Effector CD8-positive, alpha-beta T cell (primary cell): Measurements from ENCODE around the gene CBR4.
"Not testable (repeated sequence)": the region's sequence is repeated elsewhere in the genome, so short reads cannot be mapped to it uniquely, and the experiment has no call there.

ENCODE experiments used
- DNase-seq: peaks from one replicate; lab custom pipeline; 2025; lab: John Stamatoyannopoulos, UW

The CBR4 gene

DNA sequence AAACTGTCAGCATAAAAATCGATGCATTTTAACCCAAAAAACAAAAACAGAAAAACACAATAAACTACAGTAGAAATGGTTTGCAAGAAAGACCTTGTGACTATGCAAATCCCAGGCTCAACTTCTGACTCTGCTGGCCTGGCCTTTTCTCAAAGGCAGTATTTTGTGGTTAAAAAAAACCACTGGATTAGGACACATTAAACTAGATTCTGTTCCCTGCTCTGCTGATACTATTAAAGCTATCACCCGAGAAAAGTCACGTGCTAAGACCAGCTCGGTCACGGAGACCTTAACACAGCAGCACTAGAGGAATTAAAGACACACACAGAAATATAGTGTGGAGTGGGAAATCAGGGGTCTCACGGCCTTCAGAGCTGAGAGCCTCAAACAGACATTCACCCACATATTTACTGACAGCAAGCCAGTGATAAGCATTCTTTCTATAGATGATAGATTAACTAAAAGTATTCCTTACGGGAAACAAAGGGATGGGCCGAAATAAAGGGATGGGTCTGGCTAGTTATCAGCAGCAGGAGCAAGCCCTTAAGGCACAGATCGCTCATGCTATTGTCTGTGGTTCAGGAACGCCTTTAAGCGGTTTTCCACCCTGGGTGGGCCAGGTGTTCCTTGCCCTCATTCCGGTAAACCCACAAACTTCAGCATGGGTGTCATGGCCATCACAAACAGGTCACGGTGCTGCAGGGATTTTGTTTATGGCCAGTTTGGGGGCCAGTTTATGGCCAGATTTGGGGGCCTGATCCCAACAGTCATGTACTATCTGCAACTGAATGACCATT, 16.1 kb downstream of the CBR4 start:
- DNase-seq, result no peak

DNA sequence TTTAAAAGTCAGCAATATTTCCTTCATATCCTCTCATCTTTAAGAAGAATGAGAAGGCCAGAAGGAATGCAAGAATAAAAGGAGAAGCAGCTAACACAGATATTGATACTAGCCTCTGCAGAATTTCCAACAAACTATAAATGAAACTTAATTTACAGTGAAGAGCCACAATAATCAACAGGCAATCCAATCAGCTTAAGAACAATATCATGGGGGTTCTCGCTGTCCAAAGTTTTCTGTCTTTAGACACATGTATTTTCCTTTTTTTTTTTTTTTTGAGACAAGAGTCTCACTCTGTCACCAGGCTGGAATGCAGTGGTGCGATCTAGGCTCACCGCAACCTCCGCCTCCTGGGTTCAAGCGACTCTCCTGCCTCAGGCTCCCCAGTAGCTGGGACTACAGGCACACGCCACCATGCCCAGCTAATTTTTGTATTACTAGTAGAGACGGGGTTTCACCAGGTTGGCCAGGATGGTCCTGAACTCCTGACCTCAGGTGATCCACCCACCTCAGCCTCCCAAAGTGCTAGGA, 17.0 kb downstream of the CBR4 start:
- not testable (repeated sequence) for DNase-seq

DNA sequence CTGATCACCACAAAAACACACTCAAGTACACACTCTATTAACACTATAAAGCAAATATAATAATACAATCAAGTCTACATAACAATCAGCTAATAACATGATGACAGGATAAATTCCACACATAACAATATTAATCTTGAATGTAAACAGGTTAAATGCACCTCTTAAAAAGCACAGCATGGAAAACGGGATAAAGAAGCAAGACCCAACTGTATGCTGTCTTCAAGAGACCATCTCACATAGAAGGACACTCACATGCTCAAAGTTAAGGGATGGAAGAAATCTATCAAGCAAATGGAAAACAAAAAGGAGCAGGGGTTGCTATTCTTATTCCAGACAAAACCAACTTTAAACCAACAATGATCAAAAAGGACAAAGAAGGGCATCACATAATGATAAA, 28.1 kb downstream of the CBR4 start:
- DNase-seq, result no peak

DNA sequence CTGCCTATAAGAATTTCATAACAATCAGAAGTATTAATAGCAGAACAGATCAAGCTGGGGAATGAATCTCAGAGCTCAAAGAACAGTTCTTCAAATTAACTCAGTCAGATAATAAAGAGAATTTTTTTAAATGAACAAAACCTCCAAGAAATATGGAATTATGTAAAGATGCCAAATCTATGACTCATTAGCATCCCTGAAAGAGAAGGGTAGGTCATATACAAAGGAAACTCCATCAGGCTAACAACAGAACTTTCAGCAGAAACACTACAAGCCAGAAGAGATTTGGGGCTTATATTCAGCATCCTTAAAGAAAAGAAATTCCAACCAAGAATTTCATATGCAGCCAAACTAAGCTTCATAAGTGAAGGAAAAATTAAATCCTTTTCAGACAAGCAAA, 28.6 kb downstream of the CBR4 start:
- DNase-seq, result no peak

DNA sequence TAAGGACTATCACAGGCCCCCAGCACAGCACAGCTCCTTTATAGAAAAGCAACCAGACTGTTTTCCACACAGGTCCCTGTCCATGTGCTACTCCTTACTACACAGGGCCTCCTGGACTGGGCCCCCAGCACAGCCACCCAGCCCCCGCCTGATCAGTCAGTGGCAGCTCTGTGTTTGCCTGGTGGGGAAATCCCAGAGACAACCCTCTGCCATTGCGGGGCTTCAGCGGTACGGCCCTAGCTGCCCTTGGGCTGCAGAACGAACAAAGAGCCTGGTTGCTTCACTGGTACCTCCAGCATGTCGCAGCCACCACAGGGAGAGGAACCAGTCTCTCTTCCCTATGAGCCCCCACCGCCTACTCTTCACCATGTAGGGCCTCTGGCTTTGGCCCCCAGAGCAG, 30.7 kb downstream of the CBR4 start:
- DNase-seq, result no peak

DNA sequence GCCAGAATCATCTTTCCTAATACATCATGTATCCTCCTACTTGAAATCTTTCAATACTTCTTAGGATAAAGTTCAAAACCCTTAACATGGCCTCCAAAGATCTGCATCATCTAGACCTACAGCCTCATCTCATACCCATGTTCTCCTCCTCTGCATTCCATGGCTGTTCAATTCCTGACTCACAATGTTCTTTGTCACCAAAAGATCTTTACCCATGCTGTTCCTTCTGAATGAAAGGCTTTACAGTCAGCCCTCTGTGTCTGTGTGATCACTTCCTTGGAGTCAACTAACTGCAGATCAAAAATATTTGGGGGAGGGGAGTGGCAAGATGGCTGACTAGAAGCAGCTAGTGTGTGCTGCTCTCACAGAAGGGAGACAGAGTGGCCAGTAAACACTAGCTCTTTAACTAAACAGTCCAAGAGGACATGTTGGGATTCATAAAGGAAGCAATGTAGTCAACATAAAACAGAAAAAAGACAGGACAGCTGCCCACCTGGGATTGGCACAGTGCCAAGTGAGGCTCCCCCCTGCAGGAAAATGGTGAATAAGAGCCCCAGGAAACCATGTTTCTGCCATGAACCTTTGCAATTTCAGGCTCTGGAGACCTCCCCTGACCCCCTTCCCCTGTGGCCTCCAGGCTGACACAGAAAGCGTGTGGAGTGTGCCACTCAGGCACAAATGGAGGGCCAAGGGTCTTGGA, 31.9 kb downstream of the CBR4 start:
- no peak for DNase-seq

DNA sequence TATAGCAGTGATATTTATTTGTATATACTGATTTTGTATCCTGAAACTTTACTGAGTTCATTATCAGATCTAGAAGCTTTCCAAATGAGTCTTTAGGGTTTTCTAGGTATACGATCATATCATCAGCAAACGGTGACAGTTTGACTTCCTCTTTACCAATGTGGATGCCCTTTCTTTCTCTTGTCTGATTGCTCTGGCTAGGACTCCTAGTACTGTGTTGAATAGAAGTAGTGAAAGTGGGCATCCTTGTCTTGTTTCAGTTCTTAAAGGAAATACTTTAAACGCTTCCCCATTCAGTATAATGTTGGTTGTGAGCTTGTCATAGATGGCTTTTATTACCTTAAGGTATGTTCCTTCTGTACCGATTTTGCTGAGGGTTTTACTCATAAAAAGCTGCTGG, 37.5 kb downstream of the CBR4 start:
- DNase-seq, result no peak

DNA sequence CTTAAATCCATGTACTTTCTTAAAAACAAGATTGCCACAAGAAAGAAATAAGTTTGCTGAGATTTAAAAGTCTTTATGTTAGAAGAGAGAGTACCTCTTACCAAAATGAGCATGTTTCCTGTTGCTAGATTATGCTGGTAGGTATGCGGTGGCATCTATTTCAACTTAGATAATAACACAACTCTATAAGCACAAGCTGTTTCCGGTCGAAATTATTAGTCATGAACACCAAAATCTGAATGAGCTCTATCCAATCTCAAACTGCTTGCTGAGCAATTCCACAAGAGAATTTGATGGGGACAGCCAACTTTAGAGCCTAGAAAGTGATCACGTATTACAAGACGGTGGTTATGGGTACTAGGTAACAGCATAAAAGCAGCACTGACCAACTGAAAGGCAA, 49.3 kb downstream of the CBR4 start:
- DNase-seq, result no peak

DNA sequence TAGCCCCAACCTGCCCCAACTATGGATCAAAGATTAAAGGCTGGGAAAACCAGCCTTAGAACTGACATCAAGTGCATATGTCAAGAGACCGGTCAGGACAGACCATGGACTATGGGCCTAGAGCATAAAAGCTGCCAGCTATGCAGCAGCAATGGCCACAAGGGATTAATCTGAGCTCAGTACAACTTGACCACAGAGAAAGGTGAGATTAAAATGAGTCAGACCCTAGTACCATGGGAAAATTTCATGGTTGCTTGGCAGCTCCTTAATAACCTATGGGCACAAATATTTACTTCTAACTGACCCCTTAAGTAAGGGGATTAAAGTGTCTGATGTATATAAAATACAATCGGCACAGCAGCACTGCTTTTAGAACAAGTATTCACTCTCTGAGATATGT, 54.4 kb downstream of the CBR4 start:
- DNase-seq, result no peak

DNA sequence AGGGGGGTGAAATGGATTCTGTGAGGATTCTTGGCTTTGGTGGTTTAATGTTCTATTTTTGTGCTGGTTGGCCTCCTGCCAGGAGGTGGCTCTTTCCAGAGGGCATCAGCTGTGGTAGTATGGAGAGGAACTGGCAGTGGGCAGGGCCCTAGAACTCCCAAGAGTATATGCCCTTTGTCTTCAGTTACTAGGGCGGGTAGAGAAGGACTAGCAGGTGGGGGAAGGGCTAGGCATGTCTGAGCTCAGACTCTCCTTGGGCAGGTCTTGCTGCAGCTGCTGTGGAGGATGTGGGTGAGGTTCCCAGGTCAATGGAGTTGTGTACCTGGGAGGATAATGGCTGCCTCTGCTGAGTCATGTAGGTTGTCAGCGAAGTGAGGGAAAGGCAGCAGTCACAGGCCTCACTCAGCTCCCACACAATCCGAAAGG, 57.2 kb downstream of the CBR4 start:
- not testable (repeated sequence) for DNase-seq

DNA sequence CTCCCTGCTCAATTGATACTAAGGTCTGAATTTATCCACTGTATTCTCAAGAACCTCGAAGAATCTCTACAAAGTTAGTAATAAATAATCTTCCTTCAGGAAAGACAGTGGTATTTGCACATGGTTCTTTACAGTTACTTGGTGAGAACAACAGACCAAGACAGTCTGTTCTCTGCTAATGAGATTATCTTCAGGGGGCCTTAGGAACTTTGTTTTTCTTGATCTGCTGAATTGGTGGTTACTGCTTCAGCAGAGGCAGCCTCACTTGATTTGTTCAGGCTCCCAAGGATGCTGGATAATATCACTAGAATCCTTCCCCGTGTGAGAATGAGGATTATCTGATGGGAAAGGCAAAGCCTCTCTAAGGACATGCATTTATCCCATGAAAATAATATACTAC, 64.8 kb downstream of the CBR4 start:
- DNase-seq, result no peak

DNA sequence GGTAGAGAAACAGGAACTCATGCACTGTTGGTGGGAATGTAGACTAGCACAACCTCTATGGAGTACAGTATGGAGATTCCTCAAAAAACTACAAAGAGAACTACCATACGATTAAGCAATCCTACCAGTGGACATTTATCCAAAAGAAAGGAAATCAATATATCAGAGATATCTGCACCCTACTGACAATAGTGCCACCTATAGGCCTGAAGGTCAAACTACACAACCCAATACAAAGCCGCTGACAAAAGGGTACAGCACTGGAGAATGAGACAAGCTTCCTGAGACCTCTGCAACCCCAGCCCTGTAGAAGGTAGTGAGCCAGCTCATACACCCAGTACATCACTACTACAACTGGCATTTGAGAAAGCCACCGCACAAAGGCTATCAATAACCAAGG, 67.1 kb downstream of the CBR4 start:
- DNase-seq, result no peak
